Panc1 (cell line): ENCODE measurements around the gene PIAS4.
"Not testable (repeated sequence)": the region's sequence is repeated elsewhere in the genome, so short reads cannot be mapped to it uniquely, and the experiment has no call there.

Source experiments
- POLR2AphosphoS5 ChIP-seq: IDR thresholded peaks from 2 replicates; pipeline ENCODE4 v1.6.1; 2012; ENCODE audit warnings: mild to moderate bottlenecking, low read depth, low read length, moderate library complexity
- SIN3A ChIP-seq: IDR thresholded peaks from 2 replicates; pipeline ENCODE4 v1.6.1; 2012; ENCODE audit warnings: low read depth, mild to moderate bottlenecking, low read length, moderate library complexity, borderline replicate concordance; ENCODE audit not compliant: insufficient read depth
- TCF7L2 ChIP-seq: IDR thresholded peaks from 2 replicates; pipeline ENCODE4 v1.6.1; 2011; ENCODE audit warnings: mild to moderate bottlenecking, low read depth, low read length, inconsistent platforms
- TF ChIP-seq, protein P1 (sequence below): fragments of 450-650 bp; IDR thresholded peaks from 2 replicates; pipeline ENCODE4 v1.5.1; 2017; ENCODE audit warnings: mild to moderate bottlenecking
- TF ChIP-seq, protein P2 (sequence below), 2 experiments: IDR thresholded peaks; 2 replicates each; pipeline ENCODE4 v1.6.1; 2011 to 2012; ENCODE audit warnings: low read depth in 2 of 2, control low read depth in 1 of 2, low read length in 1 of 2, mild to moderate bottlenecking in 1 of 2, moderate library complexity in 1 of 2; ENCODE audit not compliant: insufficient read depth in 1 of 2

DNA sequence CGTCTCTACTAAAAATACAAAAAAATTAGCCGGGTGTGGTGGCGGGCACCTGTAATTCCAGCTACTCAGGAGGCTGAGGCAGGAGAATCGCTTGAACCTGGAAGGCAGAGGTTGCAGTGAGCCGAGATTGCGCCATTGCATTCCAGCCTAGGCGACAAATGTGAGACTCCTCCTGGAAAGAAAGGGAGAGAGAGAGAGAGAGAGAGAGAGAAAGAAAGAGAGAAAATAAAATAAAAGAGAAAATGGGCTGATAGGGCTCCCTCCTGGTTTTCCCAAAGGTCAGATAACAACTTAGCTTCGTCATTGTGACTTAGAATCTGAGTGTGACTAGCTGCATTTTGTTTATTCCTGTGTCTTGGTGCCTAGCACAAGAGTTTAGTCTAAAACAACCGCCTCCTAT lies 2.1 kb upstream of the PIAS4 start:
- TF ChIP-seq, protein P1, sequence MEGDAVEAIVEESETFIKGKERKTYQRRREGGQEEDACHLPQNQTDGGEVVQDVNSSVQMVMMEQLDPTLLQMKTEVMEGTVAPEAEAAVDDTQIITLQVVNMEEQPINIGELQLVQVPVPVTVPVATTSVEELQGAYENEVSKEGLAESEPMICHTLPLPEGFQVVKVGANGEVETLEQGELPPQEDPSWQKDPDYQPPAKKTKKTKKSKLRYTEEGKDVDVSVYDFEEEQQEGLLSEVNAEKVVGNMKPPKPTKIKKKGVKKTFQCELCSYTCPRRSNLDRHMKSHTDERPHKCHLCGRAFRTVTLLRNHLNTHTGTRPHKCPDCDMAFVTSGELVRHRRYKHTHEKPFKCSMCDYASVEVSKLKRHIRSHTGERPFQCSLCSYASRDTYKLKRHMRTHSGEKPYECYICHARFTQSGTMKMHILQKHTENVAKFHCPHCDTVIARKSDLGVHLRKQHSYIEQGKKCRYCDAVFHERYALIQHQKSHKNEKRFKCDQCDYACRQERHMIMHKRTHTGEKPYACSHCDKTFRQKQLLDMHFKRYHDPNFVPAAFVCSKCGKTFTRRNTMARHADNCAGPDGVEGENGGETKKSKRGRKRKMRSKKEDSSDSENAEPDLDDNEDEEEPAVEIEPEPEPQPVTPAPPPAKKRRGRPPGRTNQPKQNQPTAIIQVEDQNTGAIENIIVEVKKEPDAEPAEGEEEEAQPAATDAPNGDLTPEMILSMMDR, result not testable (repeated sequence)
- not testable (repeated sequence) for TF ChIP-seq SIN3A, POLR2AphosphoS5, TCF7L2
- TF ChIP-seq, protein P2, sequence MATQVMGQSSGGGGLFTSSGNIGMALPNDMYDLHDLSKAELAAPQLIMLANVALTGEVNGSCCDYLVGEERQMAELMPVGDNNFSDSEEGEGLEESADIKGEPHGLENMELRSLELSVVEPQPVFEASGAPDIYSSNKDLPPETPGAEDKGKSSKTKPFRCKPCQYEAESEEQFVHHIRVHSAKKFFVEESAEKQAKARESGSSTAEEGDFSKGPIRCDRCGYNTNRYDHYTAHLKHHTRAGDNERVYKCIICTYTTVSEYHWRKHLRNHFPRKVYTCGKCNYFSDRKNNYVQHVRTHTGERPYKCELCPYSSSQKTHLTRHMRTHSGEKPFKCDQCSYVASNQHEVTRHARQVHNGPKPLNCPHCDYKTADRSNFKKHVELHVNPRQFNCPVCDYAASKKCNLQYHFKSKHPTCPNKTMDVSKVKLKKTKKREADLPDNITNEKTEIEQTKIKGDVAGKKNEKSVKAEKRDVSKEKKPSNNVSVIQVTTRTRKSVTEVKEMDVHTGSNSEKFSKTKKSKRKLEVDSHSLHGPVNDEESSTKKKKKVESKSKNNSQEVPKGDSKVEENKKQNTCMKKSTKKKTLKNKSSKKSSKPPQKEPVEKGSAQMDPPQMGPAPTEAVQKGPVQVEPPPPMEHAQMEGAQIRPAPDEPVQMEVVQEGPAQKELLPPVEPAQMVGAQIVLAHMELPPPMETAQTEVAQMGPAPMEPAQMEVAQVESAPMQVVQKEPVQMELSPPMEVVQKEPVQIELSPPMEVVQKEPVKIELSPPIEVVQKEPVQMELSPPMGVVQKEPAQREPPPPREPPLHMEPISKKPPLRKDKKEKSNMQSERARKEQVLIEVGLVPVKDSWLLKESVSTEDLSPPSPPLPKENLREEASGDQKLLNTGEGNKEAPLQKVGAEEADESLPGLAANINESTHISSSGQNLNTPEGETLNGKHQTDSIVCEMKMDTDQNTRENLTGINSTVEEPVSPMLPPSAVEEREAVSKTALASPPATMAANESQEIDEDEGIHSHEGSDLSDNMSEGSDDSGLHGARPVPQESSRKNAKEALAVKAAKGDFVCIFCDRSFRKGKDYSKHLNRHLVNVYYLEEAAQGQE (IDR thresholded peaks at IDR 0.05; ENCODE audit: insufficient read depth in 1 of 2, low read depth in 2 of 2, low read length in 1 of 2), result not testable (repeated sequence)
